GM18508 (cell line): ENCODE data around the gene OBSCN.
"Not testable (repeated sequence)": the region's sequence is repeated elsewhere in the genome, so short reads cannot be mapped to it uniquely, and the experiment has no call there.

Source experiments
- ATAC-seq: cut with Tn5 transposase; IDR thresholded peaks from one replicate; pipeline ENCODE4 v1.9.1; 2021; ENCODE audit warnings: moderate number of reproducible peaks; ENCODE audit not compliant: insufficient read depth, unreplicated experiment

OBSCN gene

GRCh38 chr1:228210712-228211530, 3.1 kb downstream of the OBSCN start:
- no peak for ATAC-seq

GRCh38 chr1:228211531-228212414, 3.9 kb downstream of the OBSCN start:
- ATAC-seq: no peak

DNA sequence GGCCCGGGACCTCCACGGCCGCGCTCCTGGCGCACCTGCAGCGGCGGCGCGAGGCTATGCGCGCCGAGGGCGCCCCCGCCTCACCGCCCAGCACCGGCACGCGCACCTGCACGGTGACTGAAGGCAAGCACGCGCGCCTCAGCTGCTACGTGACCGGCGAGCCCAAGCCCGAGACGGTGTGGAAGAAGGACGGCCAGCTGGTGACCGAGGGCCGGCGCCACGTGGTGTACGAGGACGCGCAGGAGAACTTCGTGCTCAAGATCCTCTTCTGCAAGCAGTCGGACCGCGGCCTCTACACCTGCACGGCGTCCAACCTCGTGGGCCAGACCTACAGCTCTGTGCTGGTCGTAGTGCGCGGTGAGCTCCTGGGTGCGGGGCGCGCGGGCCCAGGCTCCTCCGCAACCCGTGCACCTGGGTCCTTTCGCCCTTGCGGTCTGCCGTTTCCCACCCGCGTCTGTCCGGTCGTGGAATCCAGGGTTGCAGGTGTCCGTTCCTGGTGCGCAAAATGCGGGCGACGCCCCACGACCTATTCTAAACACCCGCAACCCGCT, 4.6 kb downstream of the OBSCN start:
- ATAC-seq: no peak

GRCh38 chr1:228212966-228213844, 5.4 kb downstream of the OBSCN start:
- no peak for ATAC-seq

- ATAC-seq: no peak
These were observed 6.3 kb downstream of the OBSCN start for GRCh38 chr1:228213917-228214808.

- no peak for ATAC-seq
These were observed 7.2 kb downstream of the OBSCN start for GRCh38 chr1:228214921-228215662.

- ATAC-seq: no peak
These were observed 7.8 kb downstream of the OBSCN start for GRCh38 chr1:228215663-228216116.

DNA sequence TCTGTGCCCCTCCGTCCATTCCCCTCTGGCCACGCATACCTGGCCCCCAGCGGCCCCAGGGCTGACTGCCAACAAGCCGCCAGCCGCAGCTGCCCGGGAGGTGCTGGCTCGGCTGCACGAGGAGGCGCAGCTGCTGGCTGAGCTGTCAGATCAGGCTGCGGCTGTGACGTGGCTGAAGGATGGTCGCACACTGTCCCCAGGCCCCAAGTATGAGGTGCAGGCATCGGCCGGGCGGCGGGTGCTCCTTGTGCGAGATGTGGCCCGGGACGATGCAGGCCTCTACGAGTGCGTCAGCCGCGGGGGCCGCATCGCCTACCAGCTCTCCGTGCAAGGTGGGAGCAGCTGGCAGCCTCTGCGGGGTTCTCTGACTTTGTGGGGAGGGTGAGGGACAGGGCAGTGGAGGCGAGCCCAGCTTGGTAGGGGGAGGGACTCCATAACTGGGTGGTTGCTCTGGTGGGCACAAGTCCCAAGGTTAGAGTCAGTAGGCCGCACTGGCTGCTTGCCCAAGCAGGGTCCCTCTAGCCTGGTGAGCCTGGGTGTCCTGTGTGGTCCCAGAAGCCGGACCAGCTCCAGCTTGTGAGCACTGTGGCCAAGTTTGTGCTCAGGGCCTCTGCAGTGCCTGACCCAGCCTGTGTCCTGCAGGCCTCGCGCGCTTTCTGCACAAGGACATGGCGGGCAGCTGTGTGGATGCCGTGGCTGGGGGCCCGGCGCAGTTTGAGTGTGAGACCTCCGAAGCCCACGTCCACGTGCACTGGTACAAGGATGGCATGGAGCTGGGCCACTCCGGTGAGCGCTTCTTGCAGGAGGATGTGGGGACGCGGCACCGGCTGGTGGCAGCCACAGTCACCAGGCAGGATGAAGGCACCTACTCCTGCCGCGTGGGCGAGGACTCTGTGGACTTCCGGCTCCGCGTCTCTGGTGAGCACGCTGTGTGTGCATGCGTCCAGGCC, 8.8 kb downstream of the OBSCN start:
- no peak for ATAC-seq

- ATAC-seq: no peak
These were observed 9.9 kb downstream of the OBSCN start for GRCh38 chr1:228217551-228218344.

GRCh38 chr1:228218513-228219244, 10.8 kb downstream of the OBSCN start:
- ATAC-seq: no peak

GRCh38 chr1:228219245-228219961, 11.6 kb downstream of the OBSCN start:
- ATAC-seq: no peak

GRCh38 chr1:228219962-228220780, 12.3 kb downstream of the OBSCN start:
- no peak for ATAC-seq

DNA sequence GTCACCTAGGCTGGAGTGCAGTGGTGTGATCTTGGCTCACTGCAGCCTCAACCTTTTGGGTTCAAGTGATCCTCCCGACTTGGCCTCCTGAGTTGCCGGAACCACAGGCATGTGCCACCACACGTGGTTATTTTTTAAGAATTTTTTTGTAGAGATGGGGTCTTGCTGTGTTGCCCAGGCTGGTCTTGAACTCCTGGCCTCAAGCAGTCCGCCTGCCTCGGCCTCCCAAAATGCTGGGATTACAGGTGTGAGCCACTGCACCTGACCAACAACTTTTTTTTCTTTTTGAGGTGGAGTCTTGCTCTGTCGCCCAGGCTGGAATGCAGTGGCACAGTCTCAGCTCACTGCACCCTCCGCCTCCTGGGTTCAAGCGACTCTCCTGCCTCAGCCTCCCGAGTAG, 13.3 kb downstream of the OBSCN start:
- not testable (repeated sequence) for ATAC-seq

DNA sequence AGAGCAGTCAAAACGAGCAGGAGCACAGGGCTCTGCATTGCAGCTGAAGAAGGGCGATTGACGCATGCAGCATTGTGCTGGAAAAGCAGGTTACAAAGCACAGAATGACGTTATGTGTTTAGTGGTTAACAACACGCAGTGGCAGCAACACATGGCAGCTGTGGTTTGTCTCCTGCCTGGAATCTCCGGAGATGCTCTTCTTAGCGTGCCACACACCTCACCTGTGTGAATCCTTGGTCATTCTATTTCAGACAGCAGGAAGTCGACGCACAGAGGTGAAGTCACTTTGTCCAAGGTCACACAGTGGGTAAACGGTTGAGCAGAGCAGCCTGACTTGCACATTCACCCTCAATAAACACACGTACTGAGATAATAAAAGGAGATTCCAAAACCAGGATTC, 14.7 kb downstream of the OBSCN start:
- ATAC-seq: no peak
